ENCODE results near the gene PCDHA11.
"Not testable (repeated sequence)": the region's sequence is repeated elsewhere in the genome, so short reads cannot be mapped to it uniquely, and the experiment has no call there.

The PCDHA11 gene

GRCh38 chr5:140828362-140828737 is 40.4 kb upstream of the PCDHA11 start:
- in situ Hi-C loops (cut with HindIII; ENCODE audit: low sequenced_read_pairs): no loop called here
- no peak for DNase-seq (ENCODE audit: low read depth)
- TF ChIP-seq, protein P1, sequence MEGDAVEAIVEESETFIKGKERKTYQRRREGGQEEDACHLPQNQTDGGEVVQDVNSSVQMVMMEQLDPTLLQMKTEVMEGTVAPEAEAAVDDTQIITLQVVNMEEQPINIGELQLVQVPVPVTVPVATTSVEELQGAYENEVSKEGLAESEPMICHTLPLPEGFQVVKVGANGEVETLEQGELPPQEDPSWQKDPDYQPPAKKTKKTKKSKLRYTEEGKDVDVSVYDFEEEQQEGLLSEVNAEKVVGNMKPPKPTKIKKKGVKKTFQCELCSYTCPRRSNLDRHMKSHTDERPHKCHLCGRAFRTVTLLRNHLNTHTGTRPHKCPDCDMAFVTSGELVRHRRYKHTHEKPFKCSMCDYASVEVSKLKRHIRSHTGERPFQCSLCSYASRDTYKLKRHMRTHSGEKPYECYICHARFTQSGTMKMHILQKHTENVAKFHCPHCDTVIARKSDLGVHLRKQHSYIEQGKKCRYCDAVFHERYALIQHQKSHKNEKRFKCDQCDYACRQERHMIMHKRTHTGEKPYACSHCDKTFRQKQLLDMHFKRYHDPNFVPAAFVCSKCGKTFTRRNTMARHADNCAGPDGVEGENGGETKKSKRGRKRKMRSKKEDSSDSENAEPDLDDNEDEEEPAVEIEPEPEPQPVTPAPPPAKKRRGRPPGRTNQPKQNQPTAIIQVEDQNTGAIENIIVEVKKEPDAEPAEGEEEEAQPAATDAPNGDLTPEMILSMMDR (IDR thresholded peaks at IDR 0.05; ENCODE audit: low read depth, low read length, missing control alignments): no peak
- H3K4me3 ChIP-seq (ENCODE audit: low read depth, low read length): no peak overlapping the region

DNA sequence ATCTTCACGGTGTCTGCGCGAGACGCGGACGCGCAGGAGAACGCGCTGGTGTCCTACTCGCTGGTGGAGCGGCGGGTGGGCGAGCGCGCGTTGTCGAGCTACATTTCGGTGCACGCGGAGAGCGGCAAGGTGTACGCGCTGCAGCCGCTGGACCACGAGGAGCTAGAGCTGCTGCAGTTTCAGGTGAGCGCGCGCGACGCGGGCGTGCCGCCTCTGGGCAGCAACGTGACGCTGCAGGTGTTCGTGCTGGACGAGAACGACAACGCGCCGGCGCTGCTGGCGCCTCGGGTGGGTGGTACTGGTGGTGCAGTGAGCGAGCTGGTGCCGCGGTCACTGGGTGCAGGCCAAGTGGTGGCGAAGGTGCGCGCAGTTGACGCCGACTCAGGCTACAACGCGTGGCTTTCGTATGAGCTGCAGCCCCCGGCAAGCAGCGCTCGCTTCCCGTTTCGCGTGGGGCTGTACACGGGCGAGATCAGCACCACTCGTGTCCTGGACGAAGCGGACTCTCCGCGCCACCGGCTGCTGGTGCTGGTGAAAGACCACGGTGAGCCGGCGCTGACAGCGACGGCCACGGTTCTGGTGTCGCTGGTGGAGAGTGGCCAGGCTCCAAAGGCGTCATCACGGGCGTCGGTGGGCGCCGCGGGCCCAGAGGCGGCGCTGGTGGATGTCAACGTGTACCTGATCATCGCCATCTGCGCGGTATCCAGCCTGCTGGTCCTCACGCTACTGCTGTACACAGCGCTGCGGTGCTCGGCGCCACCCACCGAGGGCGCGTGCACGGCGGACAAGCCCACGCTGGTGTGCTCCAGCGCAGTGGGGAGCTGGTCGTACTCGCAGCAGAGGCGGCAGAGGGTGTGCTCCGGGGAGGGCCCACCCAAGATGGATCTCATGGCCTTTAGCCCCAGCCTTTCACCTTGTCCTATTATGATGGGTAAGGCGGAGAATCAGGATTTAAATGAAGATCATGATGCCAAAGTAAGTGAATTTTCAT is 39.0 kb upstream of the PCDHA11 start:
- H3K4me3 ChIP-seq (ENCODE audit: low read depth, low read length); in situ Hi-C loops (cut with HindIII; ENCODE audit: low sequenced_read_pairs); DNase-seq (ENCODE audit: low read depth): not testable (repeated sequence)

DNA sequence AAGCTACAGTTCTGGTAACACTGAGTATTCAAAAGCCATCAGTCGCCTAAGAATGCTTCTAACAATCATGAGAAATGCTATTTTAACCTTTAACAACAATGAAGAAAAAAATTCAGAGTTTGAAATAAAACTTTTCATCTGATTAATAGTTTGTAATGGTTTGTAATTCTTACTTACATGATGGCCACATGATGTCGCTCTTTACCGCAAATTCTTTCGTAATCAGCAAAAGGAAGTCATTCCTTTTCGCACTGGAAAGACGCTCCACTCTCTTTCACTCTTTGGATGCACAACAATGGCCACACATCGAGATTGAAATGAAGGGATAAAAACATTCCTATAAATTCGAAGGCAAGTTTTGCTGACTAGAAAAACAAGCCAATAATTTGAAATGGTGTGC is 34.8 kb upstream of the PCDHA11 start, which contains the start of gene PCDHA7:
TSS of gene PCDHA7 (plus strand) at position 277 of the 400 bp plus-strand sequence. CDS start at position 392, 115 bp downstream.
- DNase-seq (ENCODE audit: low read depth): no peak
- TF ChIP-seq, protein P1 (IDR thresholded peaks at IDR 0.05; ENCODE audit: low read depth, low read length, missing control alignments): no peak
- no peak within 1 kb of the TSS for H3K4me3 ChIP-seq (ENCODE audit: low read depth, low read length)
- in situ Hi-C loops (cut with HindIII; ENCODE audit: low sequenced_read_pairs): no loop called here

- H3K4me3 ChIP-seq (ENCODE audit: low read depth, low read length); DNase-seq (ENCODE audit: low read depth); in situ Hi-C loops (cut with HindIII; ENCODE audit: low sequenced_read_pairs): not testable (repeated sequence)
Measured at GRCh38 chr5:140834439-140835008, 34.2 kb upstream of the PCDHA11 start.

DNA sequence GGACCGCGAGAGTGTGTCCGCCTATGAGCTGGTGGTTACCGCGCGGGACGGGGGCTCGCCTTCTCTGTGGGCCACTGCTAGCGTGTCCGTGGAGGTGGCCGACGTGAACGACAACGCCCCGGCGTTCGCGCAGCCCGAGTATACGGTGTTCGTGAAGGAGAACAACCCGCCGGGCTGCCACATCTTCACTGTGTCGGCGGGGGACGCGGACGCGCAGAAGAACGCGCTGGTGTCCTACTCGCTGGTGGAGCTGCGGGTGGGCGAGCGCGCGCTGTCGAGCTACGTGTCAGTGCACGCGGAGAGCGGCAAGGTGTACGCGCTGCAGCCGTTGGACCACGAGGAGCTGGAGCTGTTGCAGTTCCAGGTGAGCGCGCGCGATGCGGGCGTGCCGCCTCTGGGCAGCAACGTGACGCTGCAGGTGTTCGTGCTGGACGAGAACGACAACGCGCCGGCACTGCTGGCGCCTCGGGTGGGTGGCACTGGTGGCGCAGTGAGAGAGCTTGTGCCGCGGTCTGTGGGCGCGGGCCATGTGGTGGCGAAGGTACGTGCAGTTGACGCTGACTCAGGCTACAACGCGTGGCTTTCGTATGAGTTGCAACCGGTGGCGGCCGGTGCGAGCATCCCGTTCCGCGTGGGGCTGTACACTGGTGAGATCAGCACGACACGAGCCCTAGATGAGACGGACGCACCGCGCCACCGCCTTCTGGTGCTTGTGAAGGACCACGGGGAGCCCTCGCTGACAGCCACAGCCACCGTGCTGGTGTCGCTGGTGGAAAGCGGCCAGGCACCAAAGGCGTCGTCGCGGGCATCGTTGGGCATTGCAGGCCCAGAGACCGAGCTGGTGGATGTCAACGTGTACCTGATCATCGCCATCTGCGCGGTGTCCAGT is 32.9 kb upstream of the PCDHA11 start:
- no peak overlapping the region for H3K4me3 ChIP-seq (ENCODE audit: low read depth, low read length)
- TF ChIP-seq, protein P1 (IDR thresholded peaks at IDR 0.05; ENCODE audit: low read depth, low read length, missing control alignments): no peak
- DNase-seq (ENCODE audit: low read depth): no peak
- in situ Hi-C loops (cut with HindIII; ENCODE audit: low sequenced_read_pairs): no loop called here

GRCh38 chr5:140840978-140841962 is 27.5 kb upstream of the PCDHA11 start, which contains the start of gene PCDHA8:
Gene PCDHA8 (plus strand): TSS chr5:140841187. CDS start chr5:140841322, 135 bp downstream.
- in situ Hi-C loops (cut with HindIII; ENCODE audit: low sequenced_read_pairs): no loop called here
- no peak for DNase-seq (ENCODE audit: low read depth)
- H3K4me3 ChIP-seq (ENCODE audit: low read depth, low read length): no peak within 1 kb of the TSS
- TF ChIP-seq, protein P1 (IDR thresholded peaks at IDR 0.05; ENCODE audit: low read depth, low read length, missing control alignments): no peak

All from astrocyte of the cerebellum (primary cell).